GM23338 (cell line): Measurements from ENCODE around the gene DOP1A.
A peak's percentile ranks its signal among the peaks of the same experiment; 100 is the strongest.

ENCODE experiments used
- ETS1 ChIP-seq: IDR thresholded peaks from 2 replicates; pipeline ENCODE4 v1.6.1; 2016; ENCODE audit warnings: antibody characterized with exemption
- EZH2 ChIP-seq: fragments of 200-600 bp; sonication (generic); IDR thresholded peaks from one replicate; pipeline ENCODE4 v1.8.0; 2017; ENCODE audit warnings: antibody characterized with exemption, mild to moderate bottlenecking, low read depth; ENCODE audit not compliant: unreplicated experiment
- EZH2phosphoT487 ChIP-seq: fragments of 200-600 bp; sonication (generic); IDR thresholded peaks from one replicate; pipeline ENCODE4 v1.8.1; 2018; ENCODE audit warnings: antibody characterized with exemption; ENCODE audit not compliant: unreplicated experiment
- ZNF331 ChIP-seq: fragments of 250-450 bp; sonication (Bioruptor Pico); IDR thresholded peaks from 2 replicates; pipeline ENCODE4 v1.5.0; 2020; ENCODE audit warnings: low read depth, mild to moderate bottlenecking, moderate library complexity
- TF ChIP-seq, protein P1 (sequence below), 2 experiments: fragments of 200-600 bp in 1 of 2; sonication (generic) in 1 of 2; conservative IDR thresholded peaks; 2 replicates each; pipeline versions ENCODE4 v1.5.1 to v1.6.1; 2016 to 2017; ENCODE audit warnings: antibody characterized with exemption in 2 of 2, low read depth in 2 of 2, mild to moderate bottlenecking in 2 of 2, moderate library complexity in 1 of 2
- TF ChIP-seq, protein P2 (sequence below): IDR thresholded peaks from one replicate; pipeline ENCODE4 v1.6.1; 2018; ENCODE audit warnings: antibody characterized with exemption; ENCODE audit not compliant: unreplicated experiment

GRCh38 chr6:83057705-83058321 lies 9.7 kb upstream of the DOP1A start:
- TF ChIP-seq EZH2 = no peak
- TF ChIP-seq, protein P1, sequence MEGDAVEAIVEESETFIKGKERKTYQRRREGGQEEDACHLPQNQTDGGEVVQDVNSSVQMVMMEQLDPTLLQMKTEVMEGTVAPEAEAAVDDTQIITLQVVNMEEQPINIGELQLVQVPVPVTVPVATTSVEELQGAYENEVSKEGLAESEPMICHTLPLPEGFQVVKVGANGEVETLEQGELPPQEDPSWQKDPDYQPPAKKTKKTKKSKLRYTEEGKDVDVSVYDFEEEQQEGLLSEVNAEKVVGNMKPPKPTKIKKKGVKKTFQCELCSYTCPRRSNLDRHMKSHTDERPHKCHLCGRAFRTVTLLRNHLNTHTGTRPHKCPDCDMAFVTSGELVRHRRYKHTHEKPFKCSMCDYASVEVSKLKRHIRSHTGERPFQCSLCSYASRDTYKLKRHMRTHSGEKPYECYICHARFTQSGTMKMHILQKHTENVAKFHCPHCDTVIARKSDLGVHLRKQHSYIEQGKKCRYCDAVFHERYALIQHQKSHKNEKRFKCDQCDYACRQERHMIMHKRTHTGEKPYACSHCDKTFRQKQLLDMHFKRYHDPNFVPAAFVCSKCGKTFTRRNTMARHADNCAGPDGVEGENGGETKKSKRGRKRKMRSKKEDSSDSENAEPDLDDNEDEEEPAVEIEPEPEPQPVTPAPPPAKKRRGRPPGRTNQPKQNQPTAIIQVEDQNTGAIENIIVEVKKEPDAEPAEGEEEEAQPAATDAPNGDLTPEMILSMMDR (conservative IDR thresholded peaks at IDR 0.05; ENCODE audit: low read depth in 2 of 2) = peak; percentile 71 to 83
- no peak for TF ChIP-seq ZNF331 (CRISPR knock-in tag)
- no peak for TF ChIP-seq ETS1
- TF ChIP-seq, protein P2, sequence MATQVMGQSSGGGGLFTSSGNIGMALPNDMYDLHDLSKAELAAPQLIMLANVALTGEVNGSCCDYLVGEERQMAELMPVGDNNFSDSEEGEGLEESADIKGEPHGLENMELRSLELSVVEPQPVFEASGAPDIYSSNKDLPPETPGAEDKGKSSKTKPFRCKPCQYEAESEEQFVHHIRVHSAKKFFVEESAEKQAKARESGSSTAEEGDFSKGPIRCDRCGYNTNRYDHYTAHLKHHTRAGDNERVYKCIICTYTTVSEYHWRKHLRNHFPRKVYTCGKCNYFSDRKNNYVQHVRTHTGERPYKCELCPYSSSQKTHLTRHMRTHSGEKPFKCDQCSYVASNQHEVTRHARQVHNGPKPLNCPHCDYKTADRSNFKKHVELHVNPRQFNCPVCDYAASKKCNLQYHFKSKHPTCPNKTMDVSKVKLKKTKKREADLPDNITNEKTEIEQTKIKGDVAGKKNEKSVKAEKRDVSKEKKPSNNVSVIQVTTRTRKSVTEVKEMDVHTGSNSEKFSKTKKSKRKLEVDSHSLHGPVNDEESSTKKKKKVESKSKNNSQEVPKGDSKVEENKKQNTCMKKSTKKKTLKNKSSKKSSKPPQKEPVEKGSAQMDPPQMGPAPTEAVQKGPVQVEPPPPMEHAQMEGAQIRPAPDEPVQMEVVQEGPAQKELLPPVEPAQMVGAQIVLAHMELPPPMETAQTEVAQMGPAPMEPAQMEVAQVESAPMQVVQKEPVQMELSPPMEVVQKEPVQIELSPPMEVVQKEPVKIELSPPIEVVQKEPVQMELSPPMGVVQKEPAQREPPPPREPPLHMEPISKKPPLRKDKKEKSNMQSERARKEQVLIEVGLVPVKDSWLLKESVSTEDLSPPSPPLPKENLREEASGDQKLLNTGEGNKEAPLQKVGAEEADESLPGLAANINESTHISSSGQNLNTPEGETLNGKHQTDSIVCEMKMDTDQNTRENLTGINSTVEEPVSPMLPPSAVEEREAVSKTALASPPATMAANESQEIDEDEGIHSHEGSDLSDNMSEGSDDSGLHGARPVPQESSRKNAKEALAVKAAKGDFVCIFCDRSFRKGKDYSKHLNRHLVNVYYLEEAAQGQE = no peak
- no peak for TF ChIP-seq EZH2phosphoT487
